HG02571 (cell line): Measurements from ENCODE around the gene NFKBIE.

Source experiments
- ATAC-seq: cut with Tn5 transposase; IDR thresholded peaks from one replicate; pipeline ENCODE4 v1.9.1; 2021; ENCODE audit warnings: mild to moderate bottlenecking, moderate library complexity; ENCODE audit not compliant: unreplicated experiment

NFKBIE gene

DNA sequence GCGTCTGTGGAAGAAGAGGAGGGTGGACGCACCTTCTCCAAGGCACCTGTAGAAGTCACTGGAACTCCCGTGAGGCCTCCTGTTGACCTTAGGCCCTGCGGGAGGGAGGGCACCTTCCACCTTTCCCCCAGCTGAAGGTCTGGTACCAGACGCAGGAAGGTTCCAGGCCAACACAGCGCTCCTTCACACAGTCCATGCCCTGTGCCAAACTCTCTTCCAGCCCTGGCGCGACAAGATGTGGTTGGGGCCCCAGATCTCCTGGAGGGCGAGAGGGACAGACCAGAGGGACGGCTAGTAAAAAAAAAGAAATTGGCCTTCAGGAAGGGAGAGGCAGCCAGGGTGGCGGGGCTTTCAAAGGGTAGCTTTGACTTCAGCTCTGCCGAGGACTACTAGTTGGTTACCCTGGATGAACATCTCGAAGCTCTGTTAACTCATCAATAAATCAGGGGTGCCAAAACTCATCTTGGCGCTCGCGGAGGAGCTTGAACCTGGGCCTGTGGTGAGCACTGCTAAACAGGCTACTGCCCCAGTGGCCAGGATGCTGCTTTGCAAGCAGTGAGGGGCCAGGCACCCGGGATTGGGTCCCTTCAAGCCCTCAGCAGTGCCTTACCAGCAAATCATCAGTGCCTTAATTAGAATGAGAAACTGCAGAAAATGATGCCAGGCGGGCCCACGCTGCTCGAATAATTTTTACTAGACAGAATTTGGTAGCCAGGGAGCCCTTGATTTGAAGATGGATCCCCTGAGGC, 32.9 kb upstream of the NFKBIE start:
- no peak for ATAC-seq

DNA sequence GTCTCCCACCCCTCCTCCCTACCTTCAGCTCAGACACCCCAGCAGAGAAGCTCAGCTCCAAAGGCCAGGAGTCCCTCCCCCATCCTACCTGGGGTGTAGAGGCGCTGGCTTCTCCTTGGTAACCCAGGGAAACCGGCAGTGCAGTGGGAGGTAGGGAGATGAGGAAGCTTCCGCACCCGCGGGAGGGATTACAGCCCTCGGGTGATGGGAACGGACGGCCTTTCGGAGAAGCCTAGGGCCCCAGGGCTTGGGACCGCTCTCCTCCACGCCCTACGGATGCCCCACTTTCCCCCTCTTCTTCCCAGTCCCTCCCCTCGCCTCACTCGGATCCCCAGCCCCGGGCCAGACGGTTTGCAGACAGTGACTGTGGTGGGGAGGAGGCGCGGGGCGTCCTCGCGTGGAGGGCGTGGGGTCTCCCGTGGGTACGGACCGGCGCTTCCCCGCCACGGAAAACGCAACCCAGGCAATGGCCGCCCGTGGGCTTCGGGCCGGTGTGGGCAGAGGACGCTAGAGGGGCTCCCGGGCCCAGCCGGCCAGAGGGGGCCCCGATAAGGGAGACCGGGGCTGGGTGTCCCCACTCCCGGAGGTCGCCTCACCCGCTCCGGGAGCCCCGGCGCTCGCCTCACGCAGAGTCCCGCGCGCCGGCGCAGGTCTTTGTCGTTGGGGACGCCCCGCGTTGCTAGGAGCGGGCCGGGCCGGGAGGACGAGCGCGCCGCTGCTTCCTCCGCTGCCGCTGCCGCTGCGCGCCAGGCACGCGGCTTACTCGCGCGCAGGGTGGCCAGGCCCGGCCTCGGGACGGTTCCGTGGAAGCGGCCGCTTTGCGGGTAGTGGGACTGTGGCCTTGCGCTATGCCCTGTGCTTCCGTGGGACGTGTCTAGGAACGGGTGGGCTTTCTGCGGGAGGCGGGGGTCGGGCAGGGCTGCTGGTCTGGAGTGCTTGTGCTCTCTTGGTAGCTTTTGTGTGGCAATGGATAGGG, 32.0 kb upstream of the NFKBIE start:
- no peak for ATAC-seq

GRCh38 chr6:44294832-44295791, 29.8 kb upstream of the NFKBIE start:
- ATAC-seq, result no peak

- ATAC-seq, result no peak
Measured at GRCh38 chr6:44292661-44293365, 27.5 kb upstream of the NFKBIE start.

- ATAC-seq, result no peak
Measured at GRCh38 chr6:44291841-44292240, 26.5 kb upstream of the NFKBIE start.

- no peak for ATAC-seq
Measured at GRCh38 chr6:44289726-44290260, 24.4 kb upstream of the NFKBIE start.

- no peak for ATAC-seq
Measured at GRCh38 chr6:44286747-44287146, 21.4 kb upstream of the NFKBIE start.

- no peak for ATAC-seq
Measured at GRCh38 chr6:44286285-44286565, 20.9 kb upstream of the NFKBIE start.

DNA sequence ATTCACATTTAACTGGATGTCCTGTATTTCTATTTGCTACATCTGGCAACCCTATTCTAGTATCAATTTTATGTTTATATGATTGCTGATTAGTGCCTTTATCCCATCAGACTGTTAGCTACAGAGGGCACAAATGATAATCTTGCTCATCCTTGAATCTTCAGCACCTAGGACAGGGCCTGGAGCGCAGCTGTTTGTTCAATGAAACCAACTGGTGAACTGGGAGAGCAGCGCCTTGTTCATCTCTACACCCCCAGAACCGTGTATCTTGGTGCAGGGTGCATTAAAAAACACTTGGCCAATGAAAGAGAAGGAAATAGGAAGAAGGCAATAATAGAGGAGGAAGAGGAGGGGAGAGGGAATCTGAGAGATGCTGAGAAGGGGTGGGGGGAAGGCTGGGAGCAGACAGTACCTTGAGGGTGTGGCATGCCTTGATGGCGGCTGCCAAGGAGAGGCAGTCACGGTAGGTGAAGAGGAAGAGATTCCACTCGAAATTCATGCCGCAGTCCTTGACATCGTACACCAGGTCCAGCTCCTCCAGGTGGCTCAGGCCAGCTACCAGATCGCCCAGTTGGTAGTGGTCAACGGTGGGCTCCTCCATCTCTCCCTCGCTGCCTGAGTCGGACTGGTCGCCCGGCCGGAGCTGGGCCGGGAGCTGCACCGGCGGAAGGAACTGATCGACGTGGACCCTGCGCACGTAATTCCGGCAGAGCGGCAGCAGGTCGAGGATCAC, 20.4 kb upstream of the NFKBIE start:
- ATAC-seq, result no peak

DNA sequence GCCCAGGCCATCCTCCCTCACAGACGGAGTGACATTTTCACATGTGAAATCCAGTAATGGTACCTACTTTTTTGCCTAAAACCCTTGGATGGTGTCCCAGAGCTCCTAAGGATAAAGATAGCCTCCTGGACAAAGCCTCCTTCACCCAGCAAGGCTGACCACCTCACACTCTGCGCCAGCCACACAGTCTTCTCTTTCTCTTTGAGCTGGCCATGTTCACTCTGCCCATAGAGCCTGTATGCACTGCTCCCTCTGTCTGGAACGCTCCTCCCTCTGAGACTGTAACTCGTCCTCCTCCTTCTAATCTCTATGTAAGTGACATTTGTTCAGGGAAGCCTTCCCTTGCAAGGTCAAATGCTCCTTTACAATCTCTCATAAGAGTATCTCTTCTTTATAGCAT, 19.5 kb upstream of the NFKBIE start:
- no peak for ATAC-seq

- no peak for ATAC-seq
Measured at GRCh38 chr6:44284121-44284520, 18.8 kb upstream of the NFKBIE start.

- ATAC-seq, result no peak
Measured at GRCh38 chr6:44278774-44279697, 13.7 kb upstream of the NFKBIE start.

GRCh38 chr6:44278315-44278714, 13.0 kb upstream of the NFKBIE start:
- no peak for ATAC-seq

GRCh38 chr6:44277763-44278162, 12.4 kb upstream of the NFKBIE start:
- ATAC-seq, result no peak

DNA sequence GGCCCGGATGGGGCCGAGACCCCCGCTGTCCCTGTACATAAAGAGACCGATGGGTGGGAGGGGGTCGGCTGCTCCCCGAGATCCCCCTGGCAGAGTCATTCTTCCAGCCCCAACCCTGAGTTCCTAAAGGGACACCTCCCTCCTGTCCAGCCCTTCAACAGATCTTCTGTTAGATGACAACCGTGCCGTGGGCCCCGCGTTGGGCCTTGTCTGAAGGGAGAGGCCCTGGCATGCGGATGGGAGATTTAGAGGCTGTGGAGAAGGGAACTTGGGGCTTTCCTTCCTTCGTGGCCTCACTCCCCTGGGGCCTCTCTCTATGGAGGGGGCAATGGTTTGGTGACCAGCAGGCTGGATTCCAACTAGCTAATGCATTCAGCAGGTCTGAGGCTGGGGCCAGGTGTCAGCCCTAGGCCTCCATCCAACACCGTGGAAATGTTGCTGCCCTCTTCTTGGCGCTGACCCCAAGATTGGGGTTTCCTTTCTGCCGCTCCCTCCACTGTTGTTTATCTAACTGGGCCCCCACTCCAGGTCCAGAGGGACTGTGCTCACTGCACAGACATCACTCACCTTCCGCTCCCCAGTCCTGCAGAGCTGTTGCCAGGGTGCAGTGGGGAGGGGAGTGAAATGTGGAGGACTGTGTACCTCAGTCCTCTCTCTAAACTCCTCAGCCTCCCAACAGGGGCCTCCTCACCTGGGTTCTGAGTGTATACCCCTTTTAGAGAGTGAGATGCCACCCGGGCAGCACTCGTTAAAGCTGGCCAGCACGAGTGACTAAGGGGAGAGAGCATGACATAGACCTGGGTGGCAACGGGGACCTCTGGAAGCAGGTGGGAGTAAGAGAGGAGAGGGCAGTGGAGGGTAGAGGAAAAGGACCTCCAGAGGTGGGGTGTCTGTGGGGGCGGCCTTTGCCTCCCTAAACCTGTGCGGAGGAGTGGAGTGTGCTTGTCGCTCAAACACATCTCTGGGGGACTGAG, 11.6 kb upstream of the NFKBIE start:
- ATAC-seq, result no peak

GRCh38 chr6:44275749-44276648, 10.6 kb upstream of the NFKBIE start:
- ATAC-seq, result no peak
